ENCODE measurements around the gene RADX.

GRCh38 chrX:106613277-106613676, 1.5 kb downstream of the RADX start:
- TF ChIP-seq CTCF (IDR thresholded peaks at IDR 0.05) (no peak), POLR2A (IDR thresholded peaks at IDR 0.05) (no peak)

Data from uterus (tissue), 2 donors.